Gastroesophageal sphincter (tissue), 4 donors: ENCODE measurements around the gene INTS6L. TPM values are rescaled to one million over a fixed set of nuclear protein-coding genes. Genes with fewer than 3 reads are reported as not detected.
A peak's percentile ranks its signal among the peaks of the same experiment; 100 is the strongest.

Experiments
- ATAC-seq: fragments of 150-250 bp; one replicate; pipeline ENCODE4 v1.9.1; 2016; ENCODE audit warnings: mild to moderate bottlenecking, moderate library complexity
- H3K27ac ChIP-seq, 4 donors: fragments of 200-600 bp; sonication (generic) in 3 of 4; 1 replicate in 3 of 4; 2 replicates in 1 of 4; pipeline ENCODE4 v1.5.1; 2016 to 2019
- H3K27me3 ChIP-seq: fragments of 200-600 bp; sonication (generic); one replicate; pipeline ENCODE4 v1.5.1; 2019
- H3K36me3 ChIP-seq, 2 donors: fragments of 200-600 bp; sonication (generic); one replicate each; pipeline ENCODE4 v1.5.1; 2019; ENCODE audit warnings: control low read depth in 1 of 2
- H3K4me1 ChIP-seq, 3 donors: fragments of 200-600 bp; sonication (generic); 1 replicate in 2 of 3; 2 replicates in 1 of 3; pipeline ENCODE4 v1.5.1; 2016 to 2019; ENCODE audit warnings: control low read depth in 2 of 3
- H3K4me3 ChIP-seq, 2 donors: fragments of 200-600 bp; sonication (generic); one replicate each; pipeline ENCODE4 v1.5.1; 2019; ENCODE audit warnings: mild to moderate bottlenecking in 1 of 2, moderate library complexity in 1 of 2
- H3K9me3 ChIP-seq, 3 donors: fragments of 200-600 bp; sonication (generic); one replicate each; pipeline ENCODE4 v1.5.1; 2017 to 2019; ENCODE audit warnings: control low read depth in 2 of 3
- CTCF ChIP-seq, 4 experiments: fragments of 200-600 bp in 2 of 4; fragments of 450-650 bp in 2 of 4; sonication (generic) in 1 of 4; IDR thresholded peaks; one replicate each; pipeline ENCODE4 v1.5.1; 2017 to 2019; ENCODE audit warnings: antibody characterized with exemption in 4 of 4, mild to moderate bottlenecking in 2 of 4, moderate library complexity in 2 of 4
- EP300 ChIP-seq: sonication (generic); formaldehyde crosslinking; IDR thresholded peaks from one replicate; pipeline ENCODE4 v1.6.1; 2017; ENCODE audit warnings: antibody characterized with exemption, mild to moderate bottlenecking
- POLR2A ChIP-seq, 2 donors: fragments of 450-650 bp; IDR thresholded peaks; one replicate each; pipeline ENCODE4 v1.6.1; 2017; ENCODE audit warnings: antibody characterized with exemption in 2 of 2, mild to moderate bottlenecking in 2 of 2, moderate library complexity in 1 of 2
- POLR2AphosphoS5 ChIP-seq: sonication (generic); formaldehyde crosslinking; IDR thresholded peaks from one replicate; pipeline ENCODE4 v1.6.1; 2017; ENCODE audit warnings: antibody characterized with exemption
- WGBS, 2 donors: methylation state at CpG; one replicate each; pipeline ENCODE4 v1.1.5; 2018; ENCODE audit warnings: low coverage in 1 of 2; 5-methylcytosine and 5-hydroxymethylcytosine counted together
- total RNA-seq, 4 donors: library from RNA; depleted of rRNA; stranded (reverse); fragments of >200 nt; gene quantifications; one replicate each; pipeline ENCODE4 v1.1.0, GENCODE V29; 2016

INTS6L gene
- total RNA-seq, 4 donors from 2014 or later = 7.6 to 18.4 (median 10.3) TPM

GRCh38 chrX:135481696-135482179 is 38.7 kb upstream of the INTS6L start:
- no peak for ATAC-seq

GRCh38 chrX:135484641-135485289 is 35.7 kb upstream of the INTS6L start:
- no peak overlapping the region for H3K27ac ChIP-seq
- 24 to 32% methylated on average over 3 of the region's 3 CpGs for WGBS, 2 donors
- no peaks in the 10 kb centered on the region for H3K4me1 ChIP-seq
- ATAC-seq = no peak
- TF ChIP-seq CTCF (IDR thresholded peaks at IDR 0.05) (peak; percentile 31 to 63 (median 52)), EP300 (no peak), POLR2AphosphoS5 (no peak), POLR2A (IDR thresholded peaks at IDR 0.05) (no peak)
- no peak overlapping the region for H3K4me3 ChIP-seq
- no peaks in the 10 kb centered on the region for H3K27me3 ChIP-seq
- H3K9me3 ChIP-seq = no peaks in the 10 kb centered on the region
- no peaks in the 10 kb centered on the region for H3K36me3 ChIP-seq

More at GRCh38 chrX:135481696-135482179, 38.7 kb upstream of the INTS6L start:
- Histone ChIP-seq H3K27ac (no peak overlapping the region), H3K27me3 (no peaks in the 10 kb centered on the region), H3K9me3 (no peaks in the 10 kb centered on the region), H3K36me3 (no peaks in the 10 kb centered on the region), H3K4me1 (no peaks in the 10 kb centered on the region), H3K4me3 (no peak overlapping the region)
- WGBS, 2 donors = 92 to 100% methylated on average over 1 to 4 of the region's 7 CpGs
- TF ChIP-seq EP300 (no peak), POLR2A (IDR thresholded peaks at IDR 0.05) (no peak), POLR2AphosphoS5 (no peak), CTCF (IDR thresholded peaks at IDR 0.05) (no peak)

- no peaks in the 10 kb centered on the region for H3K27me3 ChIP-seq
- TF ChIP-seq POLR2AphosphoS5 = no peak
- no peak for TF ChIP-seq CTCF (IDR thresholded peaks at IDR 0.05)
- no peak for TF ChIP-seq POLR2A (IDR thresholded peaks at IDR 0.05)
- no peak for TF ChIP-seq EP300
- ATAC-seq = no peak
- no peak overlapping the region for H3K27ac ChIP-seq
- no peaks in the 10 kb centered on the region for H3K36me3 ChIP-seq
- no CpG with 5 or more reads among the region's 1 CpG for WGBS, 2 donors
- H3K4me3 ChIP-seq = no peak overlapping the region
- no peaks in the 10 kb centered on the region for H3K9me3 ChIP-seq
- no peaks in the 10 kb centered on the region for H3K4me1 ChIP-seq
These were observed 30.9 kb upstream of the INTS6L start for GRCh38 chrX:135489542-135489941.

- ATAC-seq = no peak
- Histone ChIP-seq H3K4me3 (no peak overlapping the region), H3K27me3 (no peaks in the 10 kb centered on the region), H3K9me3 (no peaks in the 10 kb centered on the region), H3K4me1 (no peaks in the 10 kb centered on the region), H3K36me3 (no peaks in the 10 kb centered on the region), H3K27ac (no peak overlapping the region)
- 61 to 72% methylated on average over 4 of the region's 4 CpGs for WGBS, 2 donors
- TF ChIP-seq CTCF (IDR thresholded peaks at IDR 0.05) (no peak), POLR2A (IDR thresholded peaks at IDR 0.05) (no peak), EP300 (no peak), POLR2AphosphoS5 (no peak)
These were observed 29.4 kb upstream of the INTS6L start for GRCh38 chrX:135490979-135491514.

- H3K4me3 ChIP-seq = no peak overlapping the region
- H3K9me3 ChIP-seq = no peaks in the 10 kb centered on the region
- H3K36me3 ChIP-seq = no peaks in the 10 kb centered on the region
- no peak for TF ChIP-seq CTCF (IDR thresholded peaks at IDR 0.05)
- 70 to 100% methylated on average over 1 to 3 of the region's 6 CpGs for WGBS, 2 donors
- H3K4me1 ChIP-seq = no peaks in the 10 kb centered on the region
- no peak for ATAC-seq
- H3K27me3 ChIP-seq = no peaks in the 10 kb centered on the region
- H3K27ac ChIP-seq = no peak overlapping the region
These were observed 26.0 kb upstream of the INTS6L start for GRCh38 chrX:135494453-135494852.
